ENCODE measurements around the gene STX10. TPM values are rescaled to one million over a fixed set of nuclear protein-coding genes. Genes with fewer than 3 reads are reported as not detected.

STX10 gene
- total and polyA plus RNA-seq, 9 of the 15 experiments (the other 6 are each of a cell fraction or from before 2014, with no cell fraction given) = 0.51 to 66.3 (median 31.0) TPM

DNA sequence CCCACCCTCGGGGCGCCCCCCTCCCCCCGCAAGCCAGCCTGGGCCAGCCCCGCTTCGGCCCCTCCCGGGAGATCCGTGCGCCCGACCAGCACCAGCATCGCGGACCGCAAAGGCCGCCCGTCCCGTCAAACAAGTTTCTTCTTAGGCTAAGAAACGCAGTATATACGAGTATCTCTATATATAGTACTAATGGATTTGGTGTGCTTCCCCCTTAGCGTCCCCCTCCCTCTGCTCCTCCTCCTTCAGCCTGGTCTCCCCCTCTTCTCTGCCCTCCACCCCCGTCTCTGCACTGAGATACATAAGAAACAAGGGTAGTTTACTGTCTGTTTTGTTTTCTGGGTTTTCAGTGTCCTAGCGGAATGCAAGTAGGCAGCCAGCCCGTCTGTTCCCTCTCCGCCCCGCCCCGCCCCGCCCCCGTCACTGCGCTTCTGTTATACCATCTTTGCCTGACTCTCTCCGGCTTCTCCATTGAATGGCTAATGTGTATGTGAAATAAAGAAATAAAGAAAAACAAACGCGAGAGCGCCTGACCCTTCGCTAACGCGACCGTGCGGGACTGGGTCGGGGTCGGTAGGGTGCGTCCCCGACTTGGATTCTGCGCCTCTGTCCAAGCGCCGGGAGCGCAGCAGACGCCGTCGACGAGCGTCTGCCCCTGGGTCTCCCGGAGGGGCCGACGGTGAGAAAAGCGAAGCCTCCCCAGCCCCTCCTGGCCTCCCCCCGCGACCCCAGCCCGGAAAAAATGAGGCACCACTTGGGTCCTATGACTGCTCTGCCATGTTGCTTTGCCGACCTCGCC, 51.7 kb downstream of the STX10 start (continued):
- TF ChIP-seq, protein P1, sequence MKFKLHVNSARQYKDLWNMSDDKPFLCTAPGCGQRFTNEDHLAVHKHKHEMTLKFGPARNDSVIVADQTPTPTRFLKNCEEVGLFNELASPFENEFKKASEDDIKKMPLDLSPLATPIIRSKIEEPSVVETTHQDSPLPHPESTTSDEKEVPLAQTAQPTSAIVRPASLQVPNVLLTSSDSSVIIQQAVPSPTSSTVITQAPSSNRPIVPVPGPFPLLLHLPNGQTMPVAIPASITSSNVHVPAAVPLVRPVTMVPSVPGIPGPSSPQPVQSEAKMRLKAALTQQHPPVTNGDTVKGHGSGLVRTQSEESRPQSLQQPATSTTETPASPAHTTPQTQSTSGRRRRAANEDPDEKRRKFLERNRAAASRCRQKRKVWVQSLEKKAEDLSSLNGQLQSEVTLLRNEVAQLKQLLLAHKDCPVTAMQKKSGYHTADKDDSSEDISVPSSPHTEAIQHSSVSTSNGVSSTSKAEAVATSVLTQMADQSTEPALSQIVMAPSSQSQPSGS (CRISPR knock-in tag; IDR thresholded peaks at IDR 0.05) = no peak
- TF ChIP-seq, protein P2, sequence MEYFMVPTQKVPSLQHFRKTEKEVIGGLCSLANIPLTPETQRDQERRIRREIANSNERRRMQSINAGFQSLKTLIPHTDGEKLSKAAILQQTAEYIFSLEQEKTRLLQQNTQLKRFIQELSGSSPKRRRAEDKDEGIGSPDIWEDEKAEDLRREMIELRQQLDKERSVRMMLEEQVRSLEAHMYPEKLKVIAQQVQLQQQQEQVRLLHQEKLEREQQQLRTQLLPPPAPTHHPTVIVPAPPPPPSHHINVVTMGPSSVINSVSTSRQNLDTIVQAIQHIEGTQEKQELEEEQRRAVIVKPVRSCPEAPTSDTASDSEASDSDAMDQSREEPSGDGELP (CRISPR knock-in tag; IDR thresholded peaks at IDR 0.05; ENCODE audit: borderline replicate concordance) = peak; percentile 4; the same call in 1 of the 2 replicates
- TF ChIP-seq ZNF232 (CRISPR knock-in tag; IDR thresholded peaks at IDR 0.05) (no peak), ZFX (CRISPR knock-in tag; IDR thresholded peaks at IDR 0.05) (peak; percentile 5; the same call in 1 of the 2 replicates), RHOXF2B (CRISPR knock-in tag; conservative IDR thresholded peaks at IDR 0.05) (peak; percentile 95), SNRNP70 (optimal IDR thresholded peaks at IDR 0.05; ENCODE audit: low read depth, low read length) (no peak), FOXP1 (CRISPR knock-in tag; IDR thresholded peaks at IDR 0.05) (peak; percentile 49; the same call in 1 of the 2 replicates), HMG20B (CRISPR knock-in tag; IDR thresholded peaks at IDR 0.05) (0 out of 2 replicates have a peak, but pooled peaks have one; percentile 7), NCOA6 (IDR thresholded peaks at IDR 0.05) (peak; percentile 93), ZNF584 (CRISPR knock-in tag; IDR thresholded peaks at IDR 0.05; ENCODE audit: low read depth) (no peak), POLR2A (conservative IDR thresholded peaks at IDR 0.05) (peak; percentile 77), ILF3 (IDR thresholded peaks at IDR 0.05; ENCODE audit: borderline replicate concordance) (peak; percentile 12; the same call in 1 of the 2 replicates)
- TF ChIP-seq, protein P3, sequence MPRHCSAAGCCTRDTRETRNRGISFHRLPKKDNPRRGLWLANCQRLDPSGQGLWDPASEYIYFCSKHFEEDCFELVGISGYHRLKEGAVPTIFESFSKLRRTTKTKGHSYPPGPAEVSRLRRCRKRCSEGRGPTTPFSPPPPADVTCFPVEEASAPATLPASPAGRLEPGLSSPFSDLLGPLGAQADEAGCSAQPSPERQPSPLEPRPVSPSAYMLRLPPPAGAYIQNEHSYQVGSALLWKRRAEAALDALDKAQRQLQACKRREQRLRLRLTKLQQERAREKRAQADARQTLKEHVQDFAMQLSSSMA (CRISPR knock-in tag; IDR thresholded peaks at IDR 0.05) = peak; percentile 42; the same call in 1 of the 2 replicates
- TF ChIP-seq, protein P4, sequence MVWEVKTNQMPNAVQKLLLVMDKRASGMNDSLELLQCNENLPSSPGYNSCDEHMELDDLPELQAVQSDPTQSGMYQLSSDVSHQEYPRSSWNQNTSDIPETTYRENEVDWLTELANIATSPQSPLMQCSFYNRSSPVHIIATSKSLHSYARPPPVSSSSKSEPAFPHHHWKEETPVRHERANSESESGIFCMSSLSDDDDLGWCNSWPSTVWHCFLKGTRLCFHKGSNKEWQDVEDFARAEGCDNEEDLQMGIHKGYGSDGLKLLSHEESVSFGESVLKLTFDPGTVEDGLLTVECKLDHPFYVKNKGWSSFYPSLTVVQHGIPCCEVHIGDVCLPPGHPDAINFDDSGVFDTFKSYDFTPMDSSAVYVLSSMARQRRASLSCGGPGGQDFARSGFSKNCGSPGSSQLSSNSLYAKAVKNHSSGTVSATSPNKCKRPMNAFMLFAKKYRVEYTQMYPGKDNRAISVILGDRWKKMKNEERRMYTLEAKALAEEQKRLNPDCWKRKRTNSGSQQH (CRISPR knock-in tag; IDR thresholded peaks at IDR 0.05) = peak; percentile 86; the same call in 1 of the 2 replicates
- TF ChIP-seq, protein P5, sequence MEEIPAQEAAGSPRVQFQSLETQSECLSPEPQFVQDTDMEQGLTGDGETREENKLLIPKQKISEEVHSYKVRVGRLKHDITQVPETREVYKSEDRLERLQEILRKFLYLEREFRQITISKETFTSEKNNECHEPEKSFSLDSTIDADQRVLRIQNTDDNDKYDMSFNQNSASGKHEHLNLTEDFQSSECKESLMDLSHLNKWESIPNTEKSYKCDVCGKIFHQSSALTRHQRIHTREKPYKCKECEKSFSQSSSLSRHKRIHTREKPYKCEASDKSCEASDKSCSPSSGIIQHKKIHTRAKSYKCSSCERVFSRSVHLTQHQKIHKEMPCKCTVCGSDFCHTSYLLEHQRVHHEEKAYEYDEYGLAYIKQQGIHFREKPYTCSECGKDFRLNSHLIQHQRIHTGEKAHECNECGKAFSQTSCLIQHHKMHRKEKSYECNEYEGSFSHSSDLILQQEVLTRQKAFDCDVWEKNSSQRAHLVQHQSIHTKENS (CRISPR knock-in tag; IDR thresholded peaks at IDR 0.05) = peak; percentile 77; the same call in 1 of the 2 replicates
- TF ChIP-seq, protein P6, sequence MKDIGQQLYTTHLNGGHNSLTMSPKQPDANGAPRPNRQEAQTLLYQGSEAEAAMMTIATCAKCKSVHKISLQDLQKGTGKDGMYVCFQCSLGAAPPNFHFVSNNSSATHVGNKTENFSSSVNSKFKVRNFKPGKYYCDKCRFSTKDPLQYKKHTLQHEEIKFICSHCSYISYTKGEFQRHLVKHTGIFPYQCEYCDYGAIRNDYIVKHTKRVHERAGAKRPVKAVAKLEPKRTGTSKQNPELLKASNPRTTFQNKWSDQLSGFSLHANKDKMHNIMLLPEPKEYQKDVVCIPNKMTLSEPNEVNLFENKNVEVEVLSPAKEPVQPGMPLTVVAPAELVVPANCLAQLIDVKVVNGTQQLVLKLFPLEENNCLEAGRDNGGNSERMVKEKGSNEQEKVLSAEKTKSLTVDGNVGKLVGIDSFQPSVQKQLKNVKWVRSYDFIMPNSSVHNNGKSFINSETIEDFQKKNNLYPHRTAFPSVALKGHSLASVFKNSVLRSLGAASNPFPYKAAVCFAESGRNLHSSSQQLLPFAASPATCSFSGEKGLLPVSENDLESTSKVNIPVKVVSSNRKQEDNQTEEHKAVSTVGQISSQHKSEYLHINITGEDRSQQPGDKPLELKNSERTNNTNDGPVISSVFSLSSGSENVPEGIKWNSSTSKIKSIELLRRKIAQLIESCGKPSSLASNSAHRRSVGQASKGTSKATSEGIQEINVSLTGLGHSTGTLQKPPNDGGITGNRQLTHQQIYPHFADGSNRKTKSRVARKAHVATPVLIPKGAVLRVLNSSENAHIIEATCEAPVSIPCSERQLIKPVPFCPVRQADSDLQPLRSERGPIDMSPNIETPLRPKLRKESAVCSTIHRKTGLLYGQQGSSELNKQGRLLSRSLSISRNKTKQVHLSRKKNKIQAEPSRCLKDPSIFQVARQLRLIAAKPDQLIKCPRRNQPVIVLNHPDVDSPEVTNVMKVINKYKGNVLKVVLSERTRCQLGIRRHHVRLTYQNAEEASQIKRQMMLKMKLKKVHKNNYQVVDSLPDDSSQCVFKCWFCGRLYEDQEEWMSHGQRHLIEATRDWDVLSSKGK (CRISPR knock-in tag; IDR thresholded peaks at IDR 0.05) = peak; percentile 68; the same call in 1 of the 2 replicates

Data from K562 (cell line).